Naive thymus-derived CD4-positive, alpha-beta T cell (primary cell): ENCODE data around the gene KLRC1. TPM values are rescaled to one million over a fixed set of nuclear protein-coding genes. Genes with fewer than 3 reads are reported as not detected.
A peak's percentile ranks its signal among the peaks of the same experiment; 100 is the strongest.
"Not testable (repeated sequence)": the region's sequence is repeated elsewhere in the genome, so short reads cannot be mapped to it uniquely, and the experiment has no call there.

Experiments used
- ATAC-seq: fragments of 150-1000 bp; cut with Tn5 transposase; 2 replicates; pipeline ENCODE4 v1.10.0; 2021; ENCODE audit warnings: mild to moderate bottlenecking, moderate library complexity
- CTCF ChIA-PET: fragments of 350-600 bp; sonication (Branson Sonifier 250); formaldehyde crosslinking; loops from one replicate; lab custom pipeline; 2021; ENCODE audit warnings: antibody characterized with exemption; lab: Charles Lee
- POLR2A ChIA-PET: fragments of 350-600 bp; sonication (Branson Sonifier 250); formaldehyde crosslinking; loops from one replicate; lab custom pipeline; 2021; ENCODE audit warnings: antibody characterized with exemption, inconsistent platforms; lab: Charles Lee
- DNase-seq, 9 donors: peaks; one replicate each; pipeline versions ENCODE4 v3.0.0 to v3.0.0-alpha.2; 2020 to 2022; ENCODE audit warnings: mixed read lengths in 1 of 9
- H3K27ac ChIP-seq: one replicate; pipeline ENCODE4 v1.7.0; 2013; ENCODE audit warnings: mild to moderate bottlenecking, low read depth, low read length, moderate library complexity
- H3K27me3 ChIP-seq, 2 donors: one replicate each; pipeline ENCODE4 v1.7.0; 2013; ENCODE audit warnings: low read length in 2 of 2, mild to moderate bottlenecking in 2 of 2, moderate library complexity in 2 of 2; ENCODE audit not compliant: control insufficient read depth in 2 of 2, insufficient read depth in 2 of 2
- H3K36me3 ChIP-seq, 3 experiments: 1 replicate in 2 of 3; 2 replicates in 1 of 3; pipeline ENCODE4 v1.7.0; 2013; ENCODE audit warnings: low read length in 3 of 3, mild to moderate bottlenecking in 3 of 3, moderate library complexity in 1 of 3; ENCODE audit not compliant: insufficient read depth in 3 of 3, control insufficient read depth in 2 of 3
- H3K4me1 ChIP-seq, 2 donors: one replicate each; pipeline ENCODE4 v1.7.0; 2013; ENCODE audit warnings: low read length in 2 of 2, mild to moderate bottlenecking in 2 of 2, moderate library complexity in 1 of 2; ENCODE audit not compliant: control insufficient read depth in 2 of 2, insufficient read depth in 2 of 2
- H3K4me3 ChIP-seq: 2 replicates; pipeline ENCODE4 v1.7.0; 2013; ENCODE audit warnings: mild to moderate bottlenecking, low read length
- H3K9me3 ChIP-seq, 3 experiments: 1 replicate in 2 of 3; 2 replicates in 1 of 3; pipeline ENCODE4 v1.7.0; 2013; ENCODE audit warnings: low read length in 3 of 3; ENCODE audit not compliant: control insufficient read depth in 2 of 3
- H3K27ac Mint-ChIP-seq, 9 donors: one replicate each; pipeline ENCODE4 v1.8.0; 2020 to 2022; ENCODE audit warnings: mixed read lengths in 9 of 9, mild to moderate bottlenecking in 8 of 9, moderate library complexity in 5 of 9, inconsistent platforms in 2 of 9
- H3K27me3 Mint-ChIP-seq, 5 donors: one replicate each; pipeline ENCODE4 v1.8.0; 2021 to 2022; ENCODE audit warnings: mixed read lengths in 5 of 5, mild to moderate bottlenecking in 1 of 5
- H3K36me3 Mint-ChIP-seq, 5 donors: one replicate each; pipeline ENCODE4 v1.8.0; 2020 to 2022; ENCODE audit warnings: mixed read lengths in 5 of 5, mild to moderate bottlenecking in 3 of 5, inconsistent platforms in 1 of 5
- H3K4me1 Mint-ChIP-seq, 7 donors: one replicate each; pipeline ENCODE4 v1.8.0; 2020 to 2022; ENCODE audit warnings: mixed read lengths in 7 of 7, mild to moderate bottlenecking in 3 of 7, inconsistent platforms in 1 of 7
- H3K4me3 Mint-ChIP-seq, 10 donors: one replicate each; pipeline ENCODE4 v1.8.0; 2020 to 2022; ENCODE audit warnings: mild to moderate bottlenecking in 10 of 10, mixed read lengths in 10 of 10, moderate library complexity in 6 of 10, inconsistent platforms in 2 of 10
- H3K9me3 Mint-ChIP-seq, 11 donors: one replicate each; pipeline ENCODE4 v1.8.0; 2020 to 2022; ENCODE audit warnings: mixed read lengths in 11 of 11, mild to moderate bottlenecking in 4 of 11, inconsistent platforms in 1 of 11, moderate library complexity in 1 of 11
- intact Hi-C, 2 donors: fragments of 100-400 bp; cut with micrococcal nuclease; formaldehyde crosslinking; loops; one replicate each; pipeline ENCODE4 v1.15.1; 2023
- polyA plus RNA-seq, 2 donors: library from polyadenylated mRNA; unstranded; fragments of 300-500 nt; fragmentation: Illumina TruSeq; gene quantifications; one replicate each; pipeline ENCODE4 v1.2.3, GENCODE V29; 2021
- total RNA-seq, 6 experiments: library from RNA in 5 of 6; stranded (reverse) in 5 of 6; gene quantifications; 1 replicate in 5 of 6; 2 replicates in 1 of 6; pipeline ENCODE4 v1.2.3 and lab custom pipeline; 2021 to 2026

The KLRC1 gene
- total and polyA plus RNA-seq, 7 experiments from 2014 or later, result 0.37 to 9.3 (median 1.4) TPM; not detected in 4

GRCh38 chr12:10405294-10405693 lies 47.9 kb downstream of the KLRC1 start:
- ChIA-PET CTCF (no interaction called here), POLR2A (no interaction called here)
- H3K36me3 ChIP-seq, result no peaks in the 10 kb centered on the region
- DNase-seq, result no peak
- Mint-ChIP-seq H3K36me3 (no peaks in the 10 kb centered on the region), H3K27ac (no peak overlapping the region), H3K27me3 (peaks cover 2 to 31% (median 18%) of the 10 kb centered on the region in 5 donors), H3K9me3 (peaks cover 0 to 2% (median 0%) of the 10 kb centered on the region in 11 donors), H3K4me1 (peaks cover 0 to 2% (median 0%) of the 10 kb centered on the region in 7 donors), H3K4me3 (no peak overlapping the region)
- intact Hi-C loops, result no loop called here
- no peak for ATAC-seq
- H3K9me3 ChIP-seq, result no peaks in the 10 kb centered on the region
- peaks cover 0 to 8% of the 10 kb centered on the region in 2 donors for H3K4me1 ChIP-seq
- H3K27ac ChIP-seq, result no peak overlapping the region
- H3K27me3 ChIP-seq, result no peaks in the 10 kb centered on the region
- peak overlapping the region; percentile 1 for H3K4me3 ChIP-seq

GRCh38 chr12:10404798-10405197 lies 48.4 kb downstream of the KLRC1 start:
- DNase-seq (no peak), ATAC-seq (no peak)
- peak overlapping the region; percentile 5 for H3K4me3 ChIP-seq
- Mint-ChIP-seq H3K27me3 (peaks cover 5 to 35% (median 18%) of the 10 kb centered on the region in 5 donors), H3K36me3 (no peaks in the 10 kb centered on the region), H3K27ac (no peak overlapping the region), H3K9me3 (peaks cover 0 to 2% (median 0%) of the 10 kb centered on the region in 11 donors), H3K4me3 (no peak overlapping the region), H3K4me1 (peaks cover 0 to 4% (median 0%) of the 10 kb centered on the region in 7 donors)
- no peaks in the 10 kb centered on the region for H3K9me3 ChIP-seq
- no peaks in the 10 kb centered on the region for H3K36me3 ChIP-seq
- POLR2A ChIA-PET, result no interaction called here
- no peaks in the 10 kb centered on the region for H3K27me3 ChIP-seq
- CTCF ChIA-PET, result no interaction called here
- H3K27ac ChIP-seq, result no peak overlapping the region
- intact Hi-C loops, result no loop called here
- peaks cover 0 to 11% of the 10 kb centered on the region in 2 donors for H3K4me1 ChIP-seq

- POLR2A ChIA-PET, result no interaction called here
- Histone ChIP-seq H3K9me3 (no peaks in the 10 kb centered on the region), H3K36me3 (no peaks in the 10 kb centered on the region), H3K27me3 (no peaks in the 10 kb centered on the region), H3K27ac (no peak overlapping the region), H3K4me1 (peaks cover 0 to 31% of the 10 kb centered on the region in 2 donors), H3K4me3 (no peak overlapping the region)
- H3K27me3 Mint-ChIP-seq, result peaks cover 5 to 23% (median 21%) of the 10 kb centered on the region in 5 donors
- CTCF ChIA-PET, result no interaction called here
- no peaks in the 10 kb centered on the region for H3K36me3 Mint-ChIP-seq
- ATAC-seq (no peak), DNase-seq (no peak)
- no peak overlapping the region for H3K4me3 Mint-ChIP-seq
- H3K27ac Mint-ChIP-seq, result no peak overlapping the region
- H3K9me3 Mint-ChIP-seq, result peaks cover 0 to 4% (median 0%) of the 10 kb centered on the region in 11 donors
- peaks cover 0 to 5% (median 0%) of the 10 kb centered on the region in 7 donors for H3K4me1 Mint-ChIP-seq
- intact Hi-C loops, result no loop called here
Measured at GRCh38 chr12:10400829-10401228, 52.3 kb downstream of the KLRC1 start.

- Histone ChIP-seq H3K27ac (no peak overlapping the region), H3K9me3 (no peaks in the 10 kb centered on the region), H3K4me3 (no peak overlapping the region), H3K4me1 (peaks cover 0 to 52% of the 10 kb centered on the region in 2 donors), H3K36me3 (no peaks in the 10 kb centered on the region), H3K27me3 (no peaks in the 10 kb centered on the region)
- ATAC-seq (no peak), DNase-seq (no peak)
- intact Hi-C loops, result no loop called here
- H3K9me3 Mint-ChIP-seq, result peaks cover 0 to 4% (median 0%) of the 10 kb centered on the region in 11 donors
- ChIA-PET POLR2A (no interaction called here), CTCF (no interaction called here)
- no peak overlapping the region for H3K4me3 Mint-ChIP-seq
- peaks cover 0 to 18% (median 0%) of the 10 kb centered on the region in 7 donors for H3K4me1 Mint-ChIP-seq
- peaks cover 5 to 32% (median 19%) of the 10 kb centered on the region in 5 donors for H3K27me3 Mint-ChIP-seq
- no peaks in the 10 kb centered on the region for H3K36me3 Mint-ChIP-seq
- H3K27ac Mint-ChIP-seq, result no peak overlapping the region
Measured at GRCh38 chr12:10398168-10398567, 55.0 kb downstream of the KLRC1 start.

- no peaks in the 10 kb centered on the region for H3K36me3 Mint-ChIP-seq
- DNase-seq (no peak), ATAC-seq (peak; percentile 31)
- peaks cover 5 to 34% (median 21%) of the 10 kb centered on the region in 5 donors for H3K27me3 Mint-ChIP-seq
- Histone ChIP-seq H3K36me3 (no peaks in the 10 kb centered on the region), H3K27ac (no peak overlapping the region), H3K27me3 (no peaks in the 10 kb centered on the region), H3K9me3 (no peaks in the 10 kb centered on the region), H3K4me1 (peaks cover 0 to 61% of the 10 kb centered on the region in 2 donors), H3K4me3 (peak overlapping the region; percentile 2)
- intact Hi-C loops, result no loop called here
- H3K27ac Mint-ChIP-seq, result no peak overlapping the region
- peaks cover 0 to 4% (median 0%) of the 10 kb centered on the region in 11 donors for H3K9me3 Mint-ChIP-seq
- H3K4me1 Mint-ChIP-seq, result peaks cover 0 to 22% (median 0%) of the 10 kb centered on the region in 7 donors
- no peak overlapping the region for H3K4me3 Mint-ChIP-seq
- ChIA-PET POLR2A (no interaction called here), CTCF (no interaction called here)
Measured at GRCh38 chr12:10397296-10397695, 55.9 kb downstream of the KLRC1 start.

GRCh38 chr12:10396176-10396575 lies 57.0 kb downstream of the KLRC1 start:
- CTCF ChIA-PET, H3K9me3 Mint-ChIP-seq, H3K27me3 ChIP-seq, H3K36me3 ChIP-seq, DNase-seq, H3K4me3 ChIP-seq, H3K36me3 Mint-ChIP-seq, H3K27ac Mint-ChIP-seq, H3K27ac ChIP-seq, H3K9me3 ChIP-seq, H3K4me3 Mint-ChIP-seq, POLR2A ChIA-PET, ATAC-seq, intact Hi-C loops: not testable (repeated sequence)
- peaks cover 0 to 70% of the 10 kb centered on the region in 2 donors for H3K4me1 ChIP-seq
- Mint-ChIP-seq H3K27me3 (peaks cover 5 to 35% (median 13%) of the 10 kb centered on the region in 5 donors), H3K4me1 (peaks cover 0 to 22% (median 0%) of the 10 kb centered on the region in 7 donors)
